PFSK-1 (cell line): ENCODE measurements around the gene NAP1L1.

Experiments
- FOXP2 ChIP-seq: optimal IDR thresholded peaks from 2 replicates; pipeline ENCODE3; 2011; ENCODE audit warnings: borderline replicate concordance, control low read depth, inconsistent platforms; ENCODE audit not compliant: insufficient read depth; ENCODE audit errors: extremely low read length, extremely low read depth
- POLR2AphosphoS5 ChIP-seq: IDR thresholded peaks from 2 replicates; pipeline ENCODE4 v1.6.1; 2012; ENCODE audit warnings: low read depth, mild to moderate bottlenecking, control low read depth, low read length, moderate library complexity
- REST ChIP-seq, 2 experiments: IDR thresholded peaks; 2 replicates each; pipeline versions ENCODE4 v1.6.1 to v1.8.0; 2011 to 2012; ENCODE audit warnings: low read depth in 2 of 2, low read length in 2 of 2, control low read depth in 1 of 2, inconsistent platforms in 1 of 2, mild to moderate bottlenecking in 1 of 2, moderate library complexity in 1 of 2; ENCODE audit not compliant: insufficient read depth in 1 of 2
- SIN3A ChIP-seq: IDR thresholded peaks from 2 replicates; pipeline ENCODE4 v1.6.1; 2012; ENCODE audit warnings: mild to moderate bottlenecking, low read length, moderate library complexity, borderline replicate concordance; ENCODE audit not compliant: insufficient read depth
- TAF1 ChIP-seq: IDR thresholded peaks from 2 replicates; pipeline ENCODE4 v1.6.1; 2012; ENCODE audit warnings: low read length, control low read depth, borderline replicate concordance; ENCODE audit not compliant: insufficient read depth

NAP1L1 gene

DNA sequence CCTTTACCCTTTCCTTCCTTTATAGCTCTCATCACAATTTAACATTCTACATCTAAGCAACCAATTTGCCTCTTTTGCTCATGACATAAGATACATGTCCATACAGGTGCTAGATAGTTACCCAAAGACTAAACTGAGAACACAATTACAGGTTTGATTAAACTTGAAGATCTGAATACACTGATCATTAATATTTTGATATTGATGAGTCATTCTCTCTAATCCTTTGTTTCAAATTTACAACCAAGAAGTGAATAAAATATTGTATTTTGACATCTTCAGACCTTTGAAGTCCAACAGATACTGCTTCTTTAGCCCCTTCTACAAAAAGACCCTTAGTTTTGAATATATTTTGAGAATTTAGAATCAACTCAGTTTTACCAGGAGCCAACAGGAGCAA lies 2.6 kb downstream of the NAP1L1 start:
- TF ChIP-seq POLR2AphosphoS5 (no peak), SIN3A (no peak), FOXP2 (no peak), REST (IDR thresholded peaks at IDR 0.05; ENCODE audit: insufficient read depth in 1 of 2, low read depth in 2 of 2, low read length in 2 of 2) (no peak), TAF1 (no peak)

GRCh38 chr12:76080729-76081415 lies 3.6 kb downstream of the NAP1L1 start:
- TF ChIP-seq REST (IDR thresholded peaks at IDR 0.05; ENCODE audit: insufficient read depth in 1 of 2, low read depth in 2 of 2, low read length in 2 of 2), result no peak
- TF ChIP-seq SIN3A, result no peak
- no peak for TF ChIP-seq POLR2AphosphoS5
- TF ChIP-seq FOXP2, result no peak
- no peak for TF ChIP-seq TAF1

GRCh38 chr12:76080017-76080728 lies 4.3 kb downstream of the NAP1L1 start:
- TF ChIP-seq TAF1, result no peak

GRCh38 chr12:76078748-76079147 lies 5.7 kb downstream of the NAP1L1 start:
- TF ChIP-seq POLR2AphosphoS5 (no peak), TAF1 (no peak), SIN3A (no peak), REST (IDR thresholded peaks at IDR 0.05; ENCODE audit: insufficient read depth in 1 of 2, low read depth in 2 of 2, low read length in 2 of 2) (no peak), FOXP2 (no peak)

DNA sequence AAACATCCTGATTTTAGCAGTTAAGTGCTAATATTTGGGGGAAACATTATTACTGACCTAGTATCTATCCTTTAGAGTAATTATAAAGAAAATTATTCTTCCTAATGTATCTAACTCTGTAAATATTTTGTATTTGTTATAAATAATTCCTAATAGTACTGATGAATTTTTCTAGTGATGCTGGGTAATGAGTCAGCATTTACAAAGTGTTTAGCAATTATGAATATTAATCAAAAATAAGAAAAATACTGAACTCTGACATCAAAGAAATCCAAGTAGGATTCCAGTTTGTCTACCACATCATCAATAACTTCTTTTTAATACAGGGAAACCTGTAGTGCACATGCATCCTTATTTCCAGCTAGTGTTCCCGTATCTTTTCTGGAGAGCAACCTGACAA lies 9.0 kb downstream of the NAP1L1 start:
- TF ChIP-seq REST (IDR thresholded peaks at IDR 0.05; ENCODE audit: insufficient read depth in 1 of 2, low read depth in 2 of 2, low read length in 2 of 2) (no peak), SIN3A (no peak), FOXP2 (no peak), POLR2AphosphoS5 (no peak), TAF1 (no peak)
